Testis (tissue), 3 donors: Measurements from ENCODE around the gene EIF1. TPM values are rescaled to one million over a fixed set of nuclear protein-coding genes. Genes with fewer than 3 reads are reported as not detected.

Experiments used
- DNase-seq: peaks from one replicate; pipeline ENCODE4 v3.0.0-alpha.2; 2019
- H3K27ac ChIP-seq, 2 donors: fragments of 200-600 bp; sonication (generic); one replicate each; pipeline ENCODE4 v1.5.1; 2019
- H3K27me3 ChIP-seq: fragments of 200-600 bp; sonication (generic); one replicate; pipeline ENCODE4 v1.5.1; 2019
- H3K36me3 ChIP-seq: fragments of 200-600 bp; sonication (generic); one replicate; pipeline ENCODE4 v1.5.1; 2017; ENCODE audit warnings: low read depth; ENCODE audit errors: missing control alignments
- H3K4me1 ChIP-seq: fragments of 200-600 bp; sonication (generic); one replicate; pipeline ENCODE4 v1.5.1; 2019
- H3K4me3 ChIP-seq, 2 donors: fragments of 200-600 bp; sonication (generic); one replicate each; pipeline ENCODE4 v1.5.1; 2017 to 2019
- H3K9me3 ChIP-seq: fragments of 200-600 bp; sonication (generic); one replicate; pipeline ENCODE4 v1.5.1; 2017
- CTCF ChIP-seq, 3 experiments: fragments of 450-650 bp in 2 of 3; fragments of 200-600 bp in 1 of 3; sonication (generic) in 1 of 3; IDR thresholded peaks; one replicate each; pipeline ENCODE4 v1.5.1; 2016 to 2019; ENCODE audit warnings: antibody characterized with exemption in 3 of 3, mild to moderate bottlenecking in 2 of 3, moderate library complexity in 1 of 3
- POLR2A ChIP-seq: fragments of 450-650 bp; IDR thresholded peaks from one replicate; pipeline ENCODE4 v1.6.1; 2017; ENCODE audit warnings: antibody characterized with exemption, mild to moderate bottlenecking, moderate library complexity
- WGBS, 2 donors: methylation state at CpG; one replicate each; pipeline ENCODE4 v1.1.5; 2018; 5-methylcytosine and 5-hydroxymethylcytosine counted together
- intact Hi-C: fragments of 100-400 bp; cut with DNase I; formaldehyde crosslinking; loops from one replicate; pipeline ENCODE4 v1.15.1; 2023; ENCODE audit warnings: low total_unique reads
- polyA plus RNA-seq: library from polyadenylated mRNA; stranded (reverse); fragments of 350-450 nt; fragmentation: Illumina TruSeq; extraction: RNeasy Lipid Tissue Mini Kit (QIAGEN cat#74804); gene quantifications from one replicate; pipeline ENCODE4 v1.2.3, GENCODE V29; 2014; ENCODE audit warnings: low read depth, low replicate concordance; ENCODE audit not compliant: insufficient read depth
- total RNA-seq, 2 donors: library from RNA; depleted of rRNA; stranded (reverse); fragments of >200 nt; gene quantifications; one replicate each; pipeline ENCODE4 v1.2.3, GENCODE V29; 2016

EIF1 gene
- total and polyA plus RNA-seq, 3 donors from 2014 or later = 274 to 1,078 (median 338) TPM

DNA sequence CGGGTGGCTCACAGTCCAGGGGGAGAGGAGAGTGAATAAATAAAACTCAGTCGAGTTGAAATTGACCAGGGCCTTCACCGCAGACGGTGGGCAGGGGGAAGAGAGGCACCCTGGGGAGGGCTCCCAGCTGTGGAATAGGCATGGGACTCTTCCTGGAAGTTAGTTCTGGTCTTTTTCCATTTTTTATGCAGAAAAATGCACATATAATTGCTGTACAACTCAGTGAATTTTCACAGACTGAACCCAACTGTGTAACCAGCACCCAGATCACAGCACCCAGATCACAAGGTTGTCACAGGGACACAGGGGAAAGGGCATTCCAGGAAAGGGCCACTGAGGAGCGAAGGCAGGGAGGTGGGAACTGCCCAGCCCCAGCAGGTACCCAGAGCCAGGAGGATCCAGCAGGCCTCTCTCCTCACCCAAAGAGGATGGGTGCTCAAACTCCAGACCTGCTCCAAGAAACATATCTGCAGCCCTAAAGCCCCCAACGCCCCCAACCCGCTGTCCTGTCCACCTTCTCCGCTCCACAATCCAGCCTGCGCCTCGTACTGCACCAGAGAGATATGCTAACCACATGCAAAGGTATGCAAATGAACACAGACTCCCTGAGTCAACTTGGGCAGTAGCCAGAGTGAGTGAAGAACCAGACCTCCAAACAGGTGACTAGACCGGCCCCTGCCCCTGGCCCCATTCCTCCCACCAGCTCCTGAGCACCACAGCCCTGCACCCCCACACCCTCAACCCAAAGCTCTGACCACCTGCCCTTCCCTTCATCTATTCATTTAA is 29.1 kb upstream of the EIF1 start:
- peaks cover 25% of the 10 kb centered on the region for H3K4me1 ChIP-seq
- H3K4me3 ChIP-seq = no peak overlapping the region
- no peak for TF ChIP-seq CTCF (IDR thresholded peaks at IDR 0.05)
- TF ChIP-seq POLR2A = no peak
- 82 to 89% methylated on average over 11 of the region's 11 CpGs for WGBS, 2 donors
- no peaks in the 10 kb centered on the region for H3K9me3 ChIP-seq
- DNase-seq = no peak
- intact Hi-C loops = no loop called here
- no peak overlapping the region for H3K27ac ChIP-seq
- no peaks in the 10 kb centered on the region for H3K36me3 ChIP-seq
- no peaks in the 10 kb centered on the region for H3K27me3 ChIP-seq

- Histone ChIP-seq H3K36me3 (no peaks in the 10 kb centered on the region), H3K27me3 (no peaks in the 10 kb centered on the region), H3K9me3 (no peaks in the 10 kb centered on the region), H3K27ac (no peak overlapping the region), H3K4me1 (peaks cover 21% of the 10 kb centered on the region), H3K4me3 (no peak overlapping the region)
- WGBS, 2 donors = 73% methylated on average over 8 of the region's 8 CpGs; no CpG with 5 or more reads in 1 of the 2 donors
- DNase-seq = no peak
- intact Hi-C loops = no loop called here
- TF ChIP-seq CTCF (IDR thresholded peaks at IDR 0.05) = no peak
- TF ChIP-seq POLR2A = no peak
Observed at GRCh38 chr17:41660221-41660711, 28.4 kb upstream of the EIF1 start.

DNA sequence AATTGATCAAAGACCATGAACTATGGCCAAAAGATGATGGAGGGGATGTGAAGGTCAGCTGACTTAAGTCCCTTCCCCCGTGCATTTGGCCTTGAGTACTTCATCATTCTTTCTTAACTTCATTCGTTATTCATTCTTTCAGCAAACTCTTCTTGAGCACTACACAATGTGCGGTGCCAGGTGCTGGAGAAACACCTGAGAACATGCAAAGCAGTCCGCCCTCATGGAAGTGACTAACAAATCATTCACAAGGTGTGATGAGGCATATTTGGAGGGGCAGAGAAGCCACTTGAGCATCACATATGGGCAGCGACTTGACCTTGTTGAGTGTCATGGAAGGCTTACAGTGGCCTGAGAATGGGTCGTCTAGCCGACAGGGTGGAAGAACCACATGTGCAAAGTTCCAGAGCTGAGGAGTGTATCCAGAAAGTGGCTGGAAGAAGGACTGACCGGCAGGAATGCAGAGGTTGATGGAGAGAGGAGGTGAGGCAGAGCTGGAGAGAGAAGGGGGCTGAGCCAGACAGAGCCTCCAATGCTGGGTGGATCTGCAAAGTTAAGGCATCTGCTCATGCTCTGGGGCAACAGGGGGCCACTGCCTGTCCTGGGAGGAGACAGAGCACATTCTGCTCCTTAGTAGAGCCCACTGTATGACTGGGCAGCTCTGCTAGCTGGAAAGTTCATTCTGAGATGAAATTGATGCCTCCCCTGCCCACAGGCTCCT is 25.1 kb upstream of the EIF1 start:
- H3K36me3 ChIP-seq = no peaks in the 10 kb centered on the region
- H3K4me1 ChIP-seq = peaks cover 7% of the 10 kb centered on the region
- 64 to 69% methylated on average over 8 of the region's 8 CpGs for WGBS, 2 donors
- DNase-seq = no peak
- intact Hi-C loops = no loop called here
- no peaks in the 10 kb centered on the region for H3K27me3 ChIP-seq
- no peak for TF ChIP-seq CTCF (IDR thresholded peaks at IDR 0.05)
- TF ChIP-seq POLR2A = no peak
- H3K4me3 ChIP-seq = no peak overlapping the region
- H3K9me3 ChIP-seq = no peaks in the 10 kb centered on the region
- no peak overlapping the region for H3K27ac ChIP-seq

GRCh38 chr17:41664172-41664457 is 24.6 kb upstream of the EIF1 start:
- intact Hi-C loops = no loop called here
- H3K9me3 ChIP-seq = no peaks in the 10 kb centered on the region
- TF ChIP-seq CTCF (IDR thresholded peaks at IDR 0.05) (no peak), POLR2A (no peak)
- WGBS, 2 donors = 65 to 78% methylated on average over 2 of the region's 2 CpGs
- H3K36me3 ChIP-seq = no peaks in the 10 kb centered on the region
- no peak for DNase-seq
- no peaks in the 10 kb centered on the region for H3K27me3 ChIP-seq
- H3K4me3 ChIP-seq = no peak overlapping the region
- no peak overlapping the region for H3K27ac ChIP-seq
- peaks cover 7% of the 10 kb centered on the region for H3K4me1 ChIP-seq
